Thyroid gland (tissue), 4 donors: ENCODE measurements around the gene OGG1. TPM values are rescaled to one million over a fixed set of nuclear protein-coding genes. Genes with fewer than 3 reads are reported as not detected.

Experiments
- DNase-seq, 2 donors: peaks; one replicate each; pipeline ENCODE4 v3.0.0-alpha.2; 2019
- H3K27ac ChIP-seq, 3 donors: fragments of 200-600 bp; sonication (generic); 1 replicate in 2 of 3; 2 replicates in 1 of 3; pipeline ENCODE4 v1.5.1; 2016 to 2019; ENCODE audit warnings: mild to moderate bottlenecking in 1 of 3, moderate library complexity in 1 of 3
- H3K27me3 ChIP-seq: fragments of 200-600 bp; sonication (generic); one replicate; pipeline ENCODE4 v1.5.1; 2019
- H3K36me3 ChIP-seq, 2 donors: fragments of 200-600 bp; sonication (generic); one replicate each; pipeline ENCODE4 v1.5.1; 2016 to 2019
- H3K4me1 ChIP-seq, 2 donors: fragments of 200-600 bp; sonication (generic); one replicate each; pipeline ENCODE4 v1.5.1; 2017 to 2019
- H3K4me3 ChIP-seq, 3 donors: fragments of 200-600 bp; sonication (generic); replicated peaks in 1 of 3; 1 replicate in 2 of 3; 2 replicates in 1 of 3; pipeline ENCODE4 v1.5.1; 2016; ENCODE audit warnings: mild to moderate bottlenecking in 1 of 3
- H3K9me3 ChIP-seq: fragments of 200-600 bp; sonication (generic); one replicate; pipeline ENCODE4 v1.5.1; 2017
- CTCF ChIP-seq, 6 experiments: fragments of 200-600 bp in 3 of 6; fragments of 450-650 bp in 3 of 6; sonication (generic) in 3 of 6; IDR thresholded peaks; one replicate each; pipeline ENCODE4 v1.5.1; 2016 to 2019; ENCODE audit warnings: antibody characterized with exemption in 6 of 6, mild to moderate bottlenecking in 2 of 6, inconsistent platforms in 1 of 6, moderate library complexity in 1 of 6
- POLR2A ChIP-seq, 2 donors: fragments of 450-650 bp; IDR thresholded peaks; one replicate each; pipeline ENCODE4 v1.6.1; 2017; ENCODE audit warnings: antibody characterized with exemption in 2 of 2, mild to moderate bottlenecking in 2 of 2, moderate library complexity in 1 of 2
- WGBS, 2 donors: methylation state at CpG; one replicate each; pipeline ENCODE4 v1.1.5; 2017; 5-methylcytosine and 5-hydroxymethylcytosine counted together
- intact Hi-C: fragments of 100-400 bp; cut with DNase I; formaldehyde crosslinking; loops from one replicate; pipeline ENCODE4 v1.15.1; 2023
- total RNA-seq, 4 donors: library from RNA; depleted of rRNA; stranded (reverse); fragments of >200 nt; gene quantifications; one replicate each; pipeline ENCODE4 v1.2.3, GENCODE V29; 2016

OGG1 gene
- total RNA-seq, 4 donors from 2014 or later = 23.7 to 46.6 (median 30.3) TPM

- Histone ChIP-seq H3K27me3 (no peaks in the 10 kb centered on the region), H3K9me3 (no peaks in the 10 kb centered on the region), H3K4me3 (no peak overlapping the region), H3K27ac (no peak overlapping the region), H3K36me3 (no peaks in the 10 kb centered on the region), H3K4me1 (no peaks in the 10 kb centered on the region)
- WGBS, 2 donors = 89 to 91% methylated on average over 4 of the region's 4 CpGs
- no peak for DNase-seq
- no peak for TF ChIP-seq CTCF (IDR thresholded peaks at IDR 0.05)
- TF ChIP-seq POLR2A (IDR thresholded peaks at IDR 0.05) = no peak
- intact Hi-C loops = no loop called here
These were observed 36.6 kb upstream of the OGG1 start for GRCh38 chr3:9713142-9713541.

DNA sequence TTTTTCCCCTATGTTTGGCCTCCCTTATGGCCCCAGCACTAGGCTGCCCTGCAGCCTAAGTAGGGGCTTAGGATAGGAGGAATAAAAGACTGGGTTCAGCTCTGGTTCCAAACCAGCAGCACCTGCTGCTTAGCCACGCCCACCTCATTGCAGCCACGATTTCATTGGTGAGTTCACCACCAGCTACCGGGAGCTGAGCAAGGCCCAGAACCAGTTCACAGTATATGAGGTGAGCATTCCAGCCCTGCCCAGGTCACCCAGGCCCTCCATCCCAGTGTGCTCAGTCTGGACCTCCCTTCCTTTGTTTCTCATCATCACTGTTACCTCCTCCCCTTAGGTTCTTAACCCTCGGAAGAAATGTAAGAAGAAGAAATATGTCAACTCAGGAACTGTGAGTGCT is 34.6 kb upstream of the OGG1 start:
- intact Hi-C loops = no loop called here
- no peaks in the 10 kb centered on the region for H3K4me1 ChIP-seq
- DNase-seq = no peak
- H3K36me3 ChIP-seq = no peaks in the 10 kb centered on the region
- TF ChIP-seq CTCF (IDR thresholded peaks at IDR 0.05) (no peak), POLR2A (IDR thresholded peaks at IDR 0.05) (no peak)
- WGBS, 2 donors = 20 to 24% methylated on average over 4 of the region's 4 CpGs
- H3K27me3 ChIP-seq = no peaks in the 10 kb centered on the region
- H3K4me3 ChIP-seq = no peak overlapping the region
- H3K27ac ChIP-seq = no peak overlapping the region
- H3K9me3 ChIP-seq = no peaks in the 10 kb centered on the region

DNA sequence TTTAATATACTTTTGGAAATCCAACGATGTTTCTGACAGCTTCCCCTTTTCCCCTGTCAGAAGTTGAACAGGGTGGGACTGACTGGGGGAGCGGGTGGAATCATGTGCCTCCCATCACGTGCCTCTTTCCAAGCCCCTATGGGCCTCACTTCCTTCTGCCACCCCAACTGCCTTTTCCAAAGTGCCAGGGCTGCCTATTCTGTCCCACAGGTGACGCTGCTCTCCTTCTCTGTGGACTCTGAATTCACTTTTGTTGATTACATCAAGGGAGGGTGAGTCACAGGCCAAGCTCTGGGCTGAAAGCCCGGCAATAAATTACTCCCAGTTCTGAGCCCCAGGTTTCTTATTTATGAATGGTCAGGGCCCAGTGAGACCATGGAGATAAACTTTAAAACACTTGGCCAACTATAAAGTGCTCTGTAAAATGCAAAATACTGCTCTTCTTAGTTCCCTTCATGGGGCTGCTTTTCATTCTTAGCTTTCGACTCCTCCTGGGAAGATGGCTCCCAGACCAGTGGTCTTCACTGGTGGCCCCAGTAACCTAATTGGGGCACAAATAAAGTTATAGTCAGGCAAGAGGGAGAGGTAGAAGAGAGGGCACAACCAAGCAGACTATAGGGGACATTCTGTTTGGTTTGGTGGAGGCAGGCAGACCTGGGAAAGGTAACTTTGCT is 33.9 kb upstream of the OGG1 start:
- no peaks in the 10 kb centered on the region for H3K4me1 ChIP-seq
- no peaks in the 10 kb centered on the region for H3K27me3 ChIP-seq
- no peak overlapping the region for H3K27ac ChIP-seq
- whole genome bisulfite sequencing, 2 donors = 54 to 64% methylated on average over 6 of the region's 6 CpGs
- peak; percentile 34 to 36 for DNase-seq
- intact Hi-C loops = no loop called here
- no peak for TF ChIP-seq POLR2A (IDR thresholded peaks at IDR 0.05)
- peak in 5 of 6 experiments; percentile 10 to 39 (median 34) for TF ChIP-seq CTCF (IDR thresholded peaks at IDR 0.05)
- no peak overlapping the region for H3K4me3 ChIP-seq
- no peaks in the 10 kb centered on the region for H3K9me3 ChIP-seq
- no peaks in the 10 kb centered on the region for H3K36me3 ChIP-seq

DNA sequence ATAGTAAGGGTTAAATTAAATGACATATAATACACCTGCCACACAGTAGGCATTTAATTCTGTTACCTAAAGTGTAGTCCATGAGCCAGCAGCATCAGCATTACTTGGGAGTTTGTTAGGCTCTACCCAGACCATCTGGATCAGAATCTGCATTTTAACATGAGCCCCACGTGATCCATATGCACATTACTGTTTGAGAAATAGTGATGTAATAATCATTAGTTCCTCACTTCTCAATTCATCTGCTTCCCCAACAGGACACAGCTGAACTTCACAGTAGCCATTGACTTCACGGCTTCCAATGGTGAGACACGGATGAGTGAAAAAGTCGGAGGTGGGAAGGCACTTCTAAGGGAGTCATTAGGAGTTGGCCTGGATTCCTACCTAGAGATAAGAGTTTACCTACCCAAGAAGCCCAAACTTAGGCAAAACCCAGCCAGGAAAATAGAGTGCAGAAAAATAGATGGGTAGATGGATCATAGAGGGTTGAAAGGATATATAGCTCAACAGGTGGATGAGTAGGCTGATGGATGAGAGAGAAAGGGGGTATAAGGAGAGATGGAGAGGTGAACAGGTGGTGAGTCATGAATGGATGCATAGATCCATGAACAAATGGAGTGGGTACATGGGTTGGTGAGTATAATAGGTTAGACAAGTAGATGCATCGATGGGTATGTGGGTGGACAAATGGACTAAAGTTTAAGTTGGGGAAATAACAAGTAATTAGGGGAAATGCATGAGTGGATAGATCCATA is 32.8 kb upstream of the OGG1 start:
- Histone ChIP-seq H3K4me3 (no peak overlapping the region), H3K36me3 (no peaks in the 10 kb centered on the region), H3K27me3 (no peaks in the 10 kb centered on the region), H3K4me1 (no peaks in the 10 kb centered on the region), H3K9me3 (no peaks in the 10 kb centered on the region), H3K27ac (no peak overlapping the region)
- TF ChIP-seq POLR2A (IDR thresholded peaks at IDR 0.05) (no peak), CTCF (IDR thresholded peaks at IDR 0.05) (no peak)
- WGBS, 2 donors = 77 to 80% methylated on average over 5 of the region's 5 CpGs
- no peak for DNase-seq
- intact Hi-C loops = no loop called here

- H3K36me3 ChIP-seq = no peaks in the 10 kb centered on the region
- no peaks in the 10 kb centered on the region for H3K4me1 ChIP-seq
- TF ChIP-seq CTCF (IDR thresholded peaks at IDR 0.05) (no peak), POLR2A (IDR thresholded peaks at IDR 0.05) (no peak)
- intact Hi-C loops = no loop called here
- no peak for DNase-seq
- H3K27me3 ChIP-seq = no peaks in the 10 kb centered on the region
- no peaks in the 10 kb centered on the region for H3K9me3 ChIP-seq
- WGBS, 2 donors = 84 to 88% methylated on average over 1 of the region's 1 CpG
- H3K4me3 ChIP-seq = no peak overlapping the region
- no peak overlapping the region for H3K27ac ChIP-seq
These were observed 32.2 kb upstream of the OGG1 start for GRCh38 chr3:9717563-9717962.
